Medulla oblongata (tissue), 1 donor: Measurements from ENCODE around the gene ABHD6.
"Not testable (repeated sequence)": the region's sequence is repeated elsewhere in the genome, so short reads cannot be mapped to it uniquely, and the experiment has no call there.

ENCODE experiments used
- DNase-seq: peaks from one replicate; pipeline ENCODE4 v3.0.0-alpha.2; 2015; ENCODE audit errors: extremely low spot score

ABHD6 gene

GRCh38 chr3:58242860-58243259, 5.3 kb downstream of the ABHD6 start:
- DNase-seq, result not testable (repeated sequence)

- no peak for DNase-seq
Measured at GRCh38 chr3:58243976-58244585, 6.5 kb downstream of the ABHD6 start.

GRCh38 chr3:58246148-58247047, 8.8 kb downstream of the ABHD6 start:
- DNase-seq, result no peak

GRCh38 chr3:58249358-58250092, 11.9 kb downstream of the ABHD6 start:
- no peak for DNase-seq

GRCh38 chr3:58250093-58250707, 12.6 kb downstream of the ABHD6 start:
- DNase-seq, result no peak

DNA sequence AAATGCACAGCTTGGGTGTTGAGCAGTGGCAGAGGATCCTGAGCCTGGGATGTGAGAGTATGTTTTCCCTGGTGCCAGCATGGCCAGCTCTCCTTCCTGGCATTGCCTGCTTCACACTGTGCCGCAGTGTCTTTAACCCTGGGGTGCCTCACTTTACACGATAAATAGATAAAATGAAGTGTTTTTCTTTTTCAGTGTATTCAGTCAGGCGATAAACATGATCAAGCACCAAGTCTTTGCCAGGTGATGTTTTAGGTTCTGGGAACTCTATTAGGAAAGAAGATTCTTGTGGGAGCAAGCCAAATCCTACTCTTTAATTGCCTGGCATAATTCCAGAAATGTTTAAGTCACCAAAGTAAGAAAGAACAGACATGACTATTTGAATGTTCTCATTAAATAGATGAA, 14.0 kb downstream of the ABHD6 start:
- DNase-seq, result no peak

GRCh38 chr3:58254144-58254543, 16.6 kb downstream of the ABHD6 start:
- no peak for DNase-seq

- no peak for DNase-seq
Measured at GRCh38 chr3:58256061-58256460, 18.5 kb downstream of the ABHD6 start.

GRCh38 chr3:58256511-58256910, 18.9 kb downstream of the ABHD6 start:
- no peak for DNase-seq

DNA sequence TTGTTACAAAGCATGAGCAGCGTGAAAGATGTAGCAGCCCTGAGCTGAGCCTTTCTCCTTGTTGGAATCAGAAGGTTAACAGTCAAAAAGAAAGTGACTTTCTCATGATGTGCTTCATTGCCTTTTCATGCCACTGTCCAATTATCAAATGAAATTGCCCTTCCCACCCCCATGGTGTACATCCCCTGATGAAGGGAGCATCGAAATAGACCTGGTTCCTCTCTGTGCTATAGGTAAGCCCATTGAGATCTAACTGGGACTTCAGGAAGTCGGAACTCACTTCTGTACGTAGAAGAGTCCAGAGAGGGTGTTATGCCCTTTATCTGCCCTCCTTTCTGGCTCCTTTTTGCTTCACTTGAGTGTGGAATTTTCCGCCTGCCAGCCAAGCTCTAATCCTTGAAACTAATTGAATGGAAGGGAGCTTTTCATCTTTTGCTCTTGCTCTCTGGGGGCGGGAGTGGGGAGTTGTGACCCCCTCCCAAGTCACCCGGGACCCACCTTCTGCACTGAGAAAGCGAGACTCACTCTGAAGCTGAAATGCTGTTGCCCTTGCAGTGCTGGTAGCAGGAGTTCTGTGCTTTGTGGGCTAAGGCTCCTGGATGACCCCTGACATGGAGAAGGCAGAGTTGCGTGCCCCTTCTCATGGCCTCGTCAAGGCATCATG, 20.9 kb downstream of the ABHD6 start:
- no peak for DNase-seq

DNA sequence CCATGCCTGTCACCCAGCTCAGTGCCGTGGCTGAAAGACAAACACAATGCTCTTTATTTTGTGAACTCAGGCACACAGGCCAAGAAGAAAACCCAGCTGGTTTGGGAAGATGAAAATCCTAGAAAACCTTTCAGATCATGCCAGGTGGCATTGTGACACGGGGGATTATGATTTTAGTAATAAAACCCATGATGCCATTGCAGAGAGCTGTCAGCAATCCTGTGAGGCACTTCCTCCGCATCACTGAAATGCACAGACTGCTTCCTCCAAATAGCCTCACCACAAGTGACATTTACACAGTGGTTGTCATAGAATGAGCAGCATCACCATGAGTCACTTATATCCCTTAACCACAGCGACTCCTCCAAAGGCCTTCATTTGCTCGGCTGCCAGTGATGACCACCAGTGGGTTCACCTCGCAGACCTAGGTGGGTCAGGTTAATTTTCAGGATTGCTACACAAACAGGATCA, 22.7 kb downstream of the ABHD6 start:
- peak; percentile 69 for DNase-seq

- DNase-seq, result no peak
Measured at GRCh38 chr3:58260733-58261132, 23.1 kb downstream of the ABHD6 start.

- DNase-seq, result no peak
Measured at GRCh38 chr3:58261954-58262666, 24.5 kb downstream of the ABHD6 start.

GRCh38 chr3:58266577-58266976, 29.0 kb downstream of the ABHD6 start:
- DNase-seq, result no peak

DNA sequence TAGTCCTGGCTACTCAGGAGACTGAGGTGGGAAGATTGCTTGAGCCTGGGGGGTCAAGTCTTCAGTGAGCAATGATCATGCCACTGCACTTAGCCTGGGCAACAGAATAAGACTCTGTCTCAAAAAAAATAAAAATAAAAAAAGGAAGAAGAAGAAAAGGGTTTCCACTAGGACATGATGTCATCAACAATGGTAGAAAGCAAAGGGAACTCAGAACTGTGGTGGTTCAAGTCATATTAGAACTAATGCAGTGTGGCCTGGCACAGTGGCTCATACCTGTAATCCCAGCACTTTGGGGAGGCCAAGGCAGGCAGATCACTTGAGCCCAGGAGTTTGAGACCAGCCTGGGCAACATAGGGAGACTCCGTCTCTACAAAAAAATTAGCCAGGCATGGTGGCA, 30.0 kb downstream of the ABHD6 start:
- not testable (repeated sequence) for DNase-seq

DNA sequence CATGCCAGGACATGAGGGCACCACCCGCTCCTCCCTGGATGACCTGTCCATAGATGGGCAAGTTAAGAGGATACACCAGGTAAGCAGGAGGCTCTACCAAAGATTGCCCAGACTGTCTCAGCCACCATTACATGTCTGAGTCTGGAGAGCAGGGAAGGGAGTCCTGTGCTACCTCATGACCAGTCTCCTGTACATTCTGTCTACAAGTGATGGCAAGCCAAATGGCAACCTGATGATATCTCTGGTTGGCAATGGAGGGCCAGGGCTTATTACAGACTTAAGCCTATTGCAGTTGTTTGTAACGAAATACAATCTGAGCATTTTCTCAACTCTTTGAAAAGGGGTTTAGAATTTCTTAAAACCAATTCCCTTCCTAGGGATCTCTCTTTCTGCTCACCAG, 31.8 kb downstream of the ABHD6 start:
- DNase-seq, result no peak

DNA sequence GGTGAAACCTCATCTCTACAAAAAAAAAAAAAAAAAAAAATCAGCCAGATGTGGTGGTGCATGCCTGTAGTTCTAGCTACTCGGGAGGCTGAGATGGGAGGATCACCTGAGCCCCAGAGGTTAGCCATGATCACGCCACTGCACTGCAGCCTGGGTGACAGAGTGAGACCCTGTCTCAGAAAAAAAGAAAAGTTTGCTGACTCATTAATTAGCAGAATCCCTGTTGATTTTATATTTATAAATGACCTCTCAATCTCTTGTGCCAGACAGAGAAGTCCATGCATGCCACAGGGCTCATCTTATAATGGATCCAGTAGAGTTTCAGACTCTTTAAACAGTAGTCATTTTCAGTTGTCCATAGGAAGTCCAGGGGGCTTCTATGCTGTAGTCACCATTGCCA, 32.9 kb downstream of the ABHD6 start:
- no peak for DNase-seq

DNA sequence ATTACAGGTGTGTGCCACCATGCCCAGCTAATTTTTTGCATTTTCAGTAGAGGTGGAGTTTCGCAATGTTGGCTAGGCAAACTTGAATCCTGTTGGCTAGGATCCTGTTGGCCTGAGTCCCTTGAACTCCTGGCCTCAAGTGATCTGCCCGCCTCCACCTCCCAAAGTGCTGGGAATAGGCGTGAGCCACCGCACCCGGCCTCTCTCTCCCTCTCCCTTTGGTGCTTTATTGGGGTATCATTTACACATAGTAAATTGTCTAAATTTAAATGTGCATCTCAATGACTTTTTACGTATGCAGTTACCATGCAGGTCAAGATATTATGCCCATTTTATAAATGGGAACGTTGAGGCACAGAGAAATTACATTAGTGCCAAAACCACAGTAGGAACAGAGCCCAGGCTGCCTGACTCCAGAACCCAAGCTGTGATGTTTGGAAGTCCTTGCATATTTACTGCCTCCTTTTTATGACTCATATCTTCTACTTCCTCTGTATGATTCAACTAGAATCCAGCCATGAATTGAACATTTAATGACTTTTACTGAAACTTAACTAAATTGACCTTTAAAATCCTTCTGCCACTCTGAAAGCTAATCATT, 34.4 kb downstream of the ABHD6 start:
- no peak for DNase-seq

DNA sequence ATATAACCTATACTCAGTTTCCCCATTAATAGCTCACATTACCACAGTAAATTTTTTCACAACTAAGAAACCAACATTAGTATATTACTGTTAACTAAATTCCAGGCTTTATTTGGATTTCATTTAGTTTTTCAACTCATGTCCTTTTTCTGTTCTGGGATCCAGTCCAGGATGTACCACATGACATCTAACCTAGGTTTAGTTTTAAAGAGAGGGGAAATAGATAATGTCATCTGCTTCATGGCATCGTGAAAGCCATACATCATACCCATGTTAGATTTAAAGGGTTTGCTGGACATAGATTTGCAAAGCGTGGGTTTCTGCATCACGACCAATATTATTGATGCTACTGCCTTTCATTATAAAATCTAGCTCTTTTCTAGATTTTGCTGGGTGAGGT, 35.3 kb downstream of the ABHD6 start:
- no peak for DNase-seq

- DNase-seq, result not testable (repeated sequence)
Measured at GRCh38 chr3:58273362-58273761, 35.8 kb downstream of the ABHD6 start.
